Upper lobe of left lung (tissue), 4 donors: ENCODE data around the gene MRPL41.

ENCODE experiments used
- EP300 ChIP-seq, 4 donors: sonication (generic); formaldehyde crosslinking; IDR thresholded peaks; one replicate each; pipeline ENCODE4 v1.5.1; 2017; ENCODE audit warnings: antibody characterized with exemption in 4 of 4, control low read depth in 2 of 4
- TF ChIP-seq, protein P1 (sequence below), 6 experiments: fragments of 450-650 bp in 4 of 6; fragments of 200-600 bp in 2 of 6; sonication (generic) in 2 of 6; IDR thresholded peaks; one replicate each; pipeline ENCODE4 v1.5.1; 2016 to 2019; ENCODE audit warnings: antibody characterized with exemption in 6 of 6

GRCh38 chr9:137502008-137502911 lies 49.4 kb upstream of the MRPL41 start:
- TF ChIP-seq, protein P1, sequence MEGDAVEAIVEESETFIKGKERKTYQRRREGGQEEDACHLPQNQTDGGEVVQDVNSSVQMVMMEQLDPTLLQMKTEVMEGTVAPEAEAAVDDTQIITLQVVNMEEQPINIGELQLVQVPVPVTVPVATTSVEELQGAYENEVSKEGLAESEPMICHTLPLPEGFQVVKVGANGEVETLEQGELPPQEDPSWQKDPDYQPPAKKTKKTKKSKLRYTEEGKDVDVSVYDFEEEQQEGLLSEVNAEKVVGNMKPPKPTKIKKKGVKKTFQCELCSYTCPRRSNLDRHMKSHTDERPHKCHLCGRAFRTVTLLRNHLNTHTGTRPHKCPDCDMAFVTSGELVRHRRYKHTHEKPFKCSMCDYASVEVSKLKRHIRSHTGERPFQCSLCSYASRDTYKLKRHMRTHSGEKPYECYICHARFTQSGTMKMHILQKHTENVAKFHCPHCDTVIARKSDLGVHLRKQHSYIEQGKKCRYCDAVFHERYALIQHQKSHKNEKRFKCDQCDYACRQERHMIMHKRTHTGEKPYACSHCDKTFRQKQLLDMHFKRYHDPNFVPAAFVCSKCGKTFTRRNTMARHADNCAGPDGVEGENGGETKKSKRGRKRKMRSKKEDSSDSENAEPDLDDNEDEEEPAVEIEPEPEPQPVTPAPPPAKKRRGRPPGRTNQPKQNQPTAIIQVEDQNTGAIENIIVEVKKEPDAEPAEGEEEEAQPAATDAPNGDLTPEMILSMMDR (IDR thresholded peaks at IDR 0.05): no peak
- TF ChIP-seq EP300 (IDR thresholded peaks at IDR 0.05): no peak
